Astrocyte (in vitro differentiated cells and primary cell): ENCODE measurements around the gene TNFRSF1B.

ENCODE experiments used
- EZH2 ChIP-seq: IDR thresholded peaks from 2 replicates; pipeline ENCODE4 v1.6.1; 2012; ENCODE audit warnings: mild to moderate bottlenecking, low read length, inconsistent platforms; ENCODE audit not compliant: insufficient read depth
- TF ChIP-seq, protein P1 (sequence below): IDR thresholded peaks from 2 replicates; pipeline ENCODE4 v1.5.1; 2011; ENCODE audit warnings: low read depth, mild to moderate bottlenecking, inconsistent platforms, low read length, moderate library complexity; ENCODE audit not compliant: insufficient read depth

DNA sequence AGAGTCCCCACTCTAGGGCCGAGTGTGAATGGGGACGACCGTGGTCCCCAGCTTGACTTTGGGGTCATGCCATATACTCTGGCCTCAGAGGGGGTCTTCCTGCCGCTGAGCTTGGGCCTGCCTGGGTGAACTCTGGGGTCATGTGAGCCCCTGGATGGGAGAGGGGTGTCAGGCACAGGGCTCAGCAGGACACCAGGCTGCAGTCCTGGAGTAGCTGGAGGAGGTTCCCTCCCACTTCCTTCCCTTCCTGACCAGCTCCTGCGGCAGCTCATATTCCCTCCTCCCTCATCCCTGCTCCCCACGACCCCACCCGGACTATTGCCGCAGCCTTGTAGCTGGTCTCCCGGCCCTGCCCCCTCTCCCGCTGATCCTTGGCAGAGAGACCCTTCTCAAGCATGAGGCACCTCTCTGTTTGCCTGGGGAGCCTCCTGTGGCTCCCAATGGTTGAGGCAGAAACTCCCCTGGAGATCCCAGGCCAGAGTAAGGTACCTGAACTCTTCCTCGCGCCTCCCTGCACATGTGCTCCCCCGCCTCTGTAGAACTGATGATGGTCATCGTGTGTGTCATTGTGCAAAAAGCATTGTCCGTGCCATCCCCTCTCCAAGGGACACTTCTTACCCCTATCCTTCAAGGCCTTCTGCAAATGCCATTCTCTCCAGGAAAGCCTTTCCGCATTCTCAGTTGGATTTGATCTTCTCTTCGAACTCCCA lies 1.8 kb downstream of the TNFRSF1B start:
- TF ChIP-seq, protein P1, sequence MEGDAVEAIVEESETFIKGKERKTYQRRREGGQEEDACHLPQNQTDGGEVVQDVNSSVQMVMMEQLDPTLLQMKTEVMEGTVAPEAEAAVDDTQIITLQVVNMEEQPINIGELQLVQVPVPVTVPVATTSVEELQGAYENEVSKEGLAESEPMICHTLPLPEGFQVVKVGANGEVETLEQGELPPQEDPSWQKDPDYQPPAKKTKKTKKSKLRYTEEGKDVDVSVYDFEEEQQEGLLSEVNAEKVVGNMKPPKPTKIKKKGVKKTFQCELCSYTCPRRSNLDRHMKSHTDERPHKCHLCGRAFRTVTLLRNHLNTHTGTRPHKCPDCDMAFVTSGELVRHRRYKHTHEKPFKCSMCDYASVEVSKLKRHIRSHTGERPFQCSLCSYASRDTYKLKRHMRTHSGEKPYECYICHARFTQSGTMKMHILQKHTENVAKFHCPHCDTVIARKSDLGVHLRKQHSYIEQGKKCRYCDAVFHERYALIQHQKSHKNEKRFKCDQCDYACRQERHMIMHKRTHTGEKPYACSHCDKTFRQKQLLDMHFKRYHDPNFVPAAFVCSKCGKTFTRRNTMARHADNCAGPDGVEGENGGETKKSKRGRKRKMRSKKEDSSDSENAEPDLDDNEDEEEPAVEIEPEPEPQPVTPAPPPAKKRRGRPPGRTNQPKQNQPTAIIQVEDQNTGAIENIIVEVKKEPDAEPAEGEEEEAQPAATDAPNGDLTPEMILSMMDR = no peak
- no peak for TF ChIP-seq EZH2
